Activated CD8-positive, alpha-beta memory T cell treated with anti-CD3 and anti-CD28 coated beads, Interleukin-2, amount 10 ng/mL, durations not matched to agents 7 days and 5 days (primary cell): ENCODE data around the gene RPTOR. TPM values are rescaled to one million over a fixed set of nuclear protein-coding genes. Genes with fewer than 3 reads are reported as not detected.

Experiments
- ATAC-seq: fragments of 150-1000 bp; cut with Tn5 transposase; one replicate; pipeline ENCODE4 v1.10.0; 2021; ENCODE audit warnings: moderate library complexity
- CTCF ChIA-PET: fragments of 350-600 bp; sonication (Branson Sonifier 250); formaldehyde crosslinking; loops from one replicate; lab custom pipeline; 2021; ENCODE audit warnings: antibody characterized with exemption; lab: Charles Lee
- DNase-seq: peaks from one replicate; pipeline ENCODE4 v3.0.0-alpha.2; 2020
- H3K27ac Mint-ChIP-seq: one replicate; pipeline ENCODE4 v1.8.0; 2021; ENCODE audit warnings: mild to moderate bottlenecking, mixed read lengths
- H3K27me3 Mint-ChIP-seq: one replicate; pipeline ENCODE4 v1.8.0; 2021; ENCODE audit warnings: mixed read lengths
- H3K36me3 Mint-ChIP-seq: one replicate; pipeline ENCODE4 v1.8.0; 2021; ENCODE audit warnings: mild to moderate bottlenecking, mixed read lengths
- H3K4me1 Mint-ChIP-seq: one replicate; pipeline ENCODE4 v1.8.0; 2021; ENCODE audit warnings: mixed read lengths
- H3K4me3 Mint-ChIP-seq: one replicate; pipeline ENCODE4 v1.8.0; 2021; ENCODE audit warnings: mild to moderate bottlenecking, moderate library complexity, mixed read lengths
- H3K9me3 Mint-ChIP-seq: one replicate; pipeline ENCODE4 v1.8.0; 2022; ENCODE audit warnings: low read depth, mixed read lengths
- total RNA-seq, 2 experiments: library from RNA; stranded (reverse); gene quantifications; one replicate each; pipeline ENCODE4 v1.2.3, GENCODE V29; 2021

Gene RPTOR, protein sequence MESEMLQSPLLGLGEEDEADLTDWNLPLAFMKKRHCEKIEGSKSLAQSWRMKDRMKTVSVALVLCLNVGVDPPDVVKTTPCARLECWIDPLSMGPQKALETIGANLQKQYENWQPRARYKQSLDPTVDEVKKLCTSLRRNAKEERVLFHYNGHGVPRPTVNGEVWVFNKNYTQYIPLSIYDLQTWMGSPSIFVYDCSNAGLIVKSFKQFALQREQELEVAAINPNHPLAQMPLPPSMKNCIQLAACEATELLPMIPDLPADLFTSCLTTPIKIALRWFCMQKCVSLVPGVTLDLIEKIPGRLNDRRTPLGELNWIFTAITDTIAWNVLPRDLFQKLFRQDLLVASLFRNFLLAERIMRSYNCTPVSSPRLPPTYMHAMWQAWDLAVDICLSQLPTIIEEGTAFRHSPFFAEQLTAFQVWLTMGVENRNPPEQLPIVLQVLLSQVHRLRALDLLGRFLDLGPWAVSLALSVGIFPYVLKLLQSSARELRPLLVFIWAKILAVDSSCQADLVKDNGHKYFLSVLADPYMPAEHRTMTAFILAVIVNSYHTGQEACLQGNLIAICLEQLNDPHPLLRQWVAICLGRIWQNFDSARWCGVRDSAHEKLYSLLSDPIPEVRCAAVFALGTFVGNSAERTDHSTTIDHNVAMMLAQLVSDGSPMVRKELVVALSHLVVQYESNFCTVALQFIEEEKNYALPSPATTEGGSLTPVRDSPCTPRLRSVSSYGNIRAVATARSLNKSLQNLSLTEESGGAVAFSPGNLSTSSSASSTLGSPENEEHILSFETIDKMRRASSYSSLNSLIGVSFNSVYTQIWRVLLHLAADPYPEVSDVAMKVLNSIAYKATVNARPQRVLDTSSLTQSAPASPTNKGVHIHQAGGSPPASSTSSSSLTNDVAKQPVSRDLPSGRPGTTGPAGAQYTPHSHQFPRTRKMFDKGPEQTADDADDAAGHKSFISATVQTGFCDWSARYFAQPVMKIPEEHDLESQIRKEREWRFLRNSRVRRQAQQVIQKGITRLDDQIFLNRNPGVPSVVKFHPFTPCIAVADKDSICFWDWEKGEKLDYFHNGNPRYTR (N-terminal part only)
- 10 to 100 TPM; 60.4 to 87.0 TPM for total RNA-seq

DNA sequence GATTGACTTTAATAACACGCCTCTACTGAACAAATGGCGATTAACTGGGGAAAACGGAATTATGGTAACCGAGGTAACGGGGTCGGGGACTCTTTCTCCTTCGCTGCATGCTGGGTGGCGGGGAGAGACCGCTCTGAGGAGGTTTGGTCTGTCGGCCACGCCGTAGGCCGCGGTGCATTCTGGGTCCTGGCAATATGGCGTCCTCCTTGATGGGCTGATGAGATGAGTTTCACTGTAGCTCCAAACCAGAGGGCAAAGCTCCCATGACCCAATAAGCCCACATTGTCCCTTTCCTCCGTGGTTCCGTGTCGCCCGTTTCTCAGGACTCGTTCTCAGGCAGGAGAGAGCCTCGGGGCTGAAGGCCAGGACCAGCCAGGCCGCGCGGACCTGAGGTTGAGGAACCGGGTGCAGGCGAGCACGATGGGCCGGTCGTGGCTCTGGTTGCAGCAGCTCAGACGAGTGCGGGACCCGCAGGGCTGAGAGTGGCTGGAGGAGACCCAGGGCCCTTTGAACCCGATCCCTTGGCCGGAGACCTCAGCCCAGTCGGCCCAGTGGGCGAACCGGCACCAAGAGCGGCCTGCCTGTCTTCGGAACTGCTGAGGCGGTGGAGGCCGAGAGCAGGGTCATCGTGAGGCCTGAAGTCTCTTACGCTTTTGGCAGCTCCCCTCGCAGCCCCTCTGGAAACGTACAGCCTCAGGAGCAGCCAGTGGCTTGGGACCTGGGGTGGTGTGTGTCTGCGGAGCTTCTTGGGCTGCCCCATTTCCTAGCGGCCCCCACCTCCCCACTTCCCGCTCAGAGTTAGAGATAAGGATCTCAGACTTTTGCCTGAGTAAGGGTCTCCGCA, at the start of gene RPTOR:
RPTOR (plus strand) TSS at position 184 of the 844 bp plus-strand sequence. CDS start 792 bp downstream, outside the sequence.
- DNase-seq (peak; percentile 94), ATAC-seq (peak; percentile 98)
- CTCF ChIA-PET = interaction anchor here (0.9 to 2.4 kb wide), 7 partner anchors 26 to 444 kb away, joined by 3 to 10 read pairs (median 5); no protein-coding TSS in a partner anchor
- no peaks in the 10 kb centered on the region for H3K9me3 Mint-ChIP-seq
- H3K36me3 Mint-ChIP-seq = peaks cover 5% of the 10 kb centered on the region
- peak within 1 kb of the TSS; percentile 96 for H3K27ac Mint-ChIP-seq
- H3K27me3 Mint-ChIP-seq = peaks cover 11% of the 10 kb centered on the region
- H3K4me1 Mint-ChIP-seq = peaks cover 32% of the 10 kb centered on the region
- peak within 1 kb of the TSS; percentile 98 for H3K4me3 Mint-ChIP-seq

DNA sequence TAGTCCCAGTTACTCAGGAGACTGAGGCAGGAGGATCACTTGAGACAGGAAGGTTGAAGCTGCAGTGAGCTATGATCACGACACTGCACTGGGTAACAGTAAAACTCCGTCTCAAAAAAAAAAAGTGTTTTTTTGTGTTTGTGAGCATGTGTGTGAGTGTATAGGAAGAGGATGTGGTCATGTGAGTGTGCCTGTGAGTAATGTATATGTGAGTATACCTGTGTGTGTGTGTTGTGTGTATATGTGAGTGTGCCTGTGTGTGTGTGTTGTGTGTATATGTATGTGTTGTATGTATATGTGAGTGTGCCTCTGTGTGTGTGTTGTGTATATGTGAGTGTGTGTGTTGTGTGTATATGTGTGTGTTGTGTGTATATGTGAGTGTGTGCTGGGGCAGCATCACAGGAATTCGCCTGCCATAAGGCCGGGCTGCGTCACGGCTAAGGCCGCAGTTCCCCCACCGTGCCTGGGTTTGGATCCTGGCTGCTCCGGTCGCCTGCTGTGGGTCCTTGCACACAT, 46.9 kb upstream of the RPTOR start:
- no peak for ATAC-seq
- H3K27me3 Mint-ChIP-seq = peaks cover 35% of the 10 kb centered on the region

DNA sequence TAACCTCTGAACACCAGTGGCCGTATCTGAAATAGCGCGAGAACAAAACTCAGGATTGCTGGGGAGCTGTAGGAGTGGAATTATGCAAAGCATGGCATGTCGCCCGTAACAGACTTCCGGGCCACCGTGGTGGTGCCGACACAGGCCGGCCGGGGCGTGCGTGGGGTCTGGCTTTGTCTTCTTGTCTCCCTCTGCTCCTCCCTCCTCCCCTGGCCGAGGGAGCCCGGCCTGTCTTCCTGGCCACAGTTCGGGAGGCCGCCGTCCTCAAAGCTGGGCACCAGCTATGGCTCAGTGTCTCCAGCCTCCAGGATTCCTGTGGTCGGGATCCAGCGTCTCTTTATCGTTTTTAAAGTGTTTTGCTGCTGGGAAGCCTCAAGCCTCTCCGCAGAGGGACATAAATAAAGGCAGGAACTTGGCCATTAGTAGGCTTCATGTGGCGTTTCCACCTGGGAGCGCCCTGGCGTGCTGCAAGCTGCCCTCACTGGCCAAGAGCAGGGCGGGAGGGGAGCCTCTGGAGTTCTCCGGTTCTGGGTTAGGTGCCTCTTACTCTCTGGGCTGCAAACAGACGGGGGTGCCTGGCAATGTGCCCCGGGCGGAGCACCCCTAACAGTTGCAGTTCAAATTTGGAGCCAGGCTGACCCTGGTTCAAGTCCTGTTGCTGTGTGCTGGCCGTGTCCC, 46.3 kb upstream of the RPTOR start:
- Mint-ChIP-seq H3K27ac (no peak overlapping the region), H3K4me3 (no peak overlapping the region), H3K36me3 (no peaks in the 10 kb centered on the region), H3K9me3 (no peaks in the 10 kb centered on the region), H3K4me1 (peaks cover 9% of the 10 kb centered on the region), H3K27me3 (peaks cover 30% of the 10 kb centered on the region)
- no peak for ATAC-seq
- DNase-seq = no peak
- CTCF ChIA-PET = interaction anchor here (2.3 kb wide), 1 partner anchor 77 kb away, joined by 6 read pairs; no protein-coding TSS in a partner anchor

More for the DNA sequence above, 46.9 kb upstream of the RPTOR start:
- DNase-seq = no peak
- H3K4me3 Mint-ChIP-seq = no peak overlapping the region
- no peaks in the 10 kb centered on the region for H3K36me3 Mint-ChIP-seq
- CTCF ChIA-PET = interaction anchor here (2.3 kb wide), 1 partner anchor 78 kb away, joined by 6 read pairs; no protein-coding TSS in a partner anchor
- H3K4me1 Mint-ChIP-seq = peaks cover 9% of the 10 kb centered on the region
- no peak overlapping the region for H3K27ac Mint-ChIP-seq
- no peaks in the 10 kb centered on the region for H3K9me3 Mint-ChIP-seq

DNA sequence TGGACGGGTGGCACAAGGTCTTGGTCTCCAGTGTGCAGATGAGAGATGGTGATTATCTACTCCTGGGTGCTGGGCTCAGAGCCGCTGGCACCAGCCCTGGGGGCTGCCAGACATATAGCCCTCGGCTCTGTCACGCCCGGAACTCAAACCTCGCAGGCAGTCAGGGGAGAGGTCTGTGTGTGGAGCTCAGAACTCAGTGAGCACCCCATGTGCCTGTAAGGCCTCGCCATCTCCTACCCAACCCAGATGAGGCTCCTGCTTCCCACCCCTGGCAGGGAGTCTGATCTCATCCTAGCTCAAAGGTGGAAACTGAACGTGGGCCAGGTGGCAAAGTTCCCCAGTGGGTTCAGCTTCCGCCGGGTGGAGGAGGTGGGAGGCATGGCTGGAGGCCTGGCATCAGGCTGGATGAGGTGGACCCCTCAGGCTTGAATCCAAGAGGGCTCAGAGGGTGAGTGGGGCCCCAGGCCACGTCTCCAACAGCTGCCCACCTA, 45.7 kb upstream of the RPTOR start:
- no peak for DNase-seq
- CTCF ChIA-PET = interaction anchor here (1.5 to 2.3 kb wide), 2 partner anchors 72 to 77 kb away, joined by 3 to 6 read pairs; no protein-coding TSS in a partner anchor
- H3K27me3 Mint-ChIP-seq = peaks cover 29% of the 10 kb centered on the region
- H3K4me3 Mint-ChIP-seq = no peak overlapping the region
- ATAC-seq = no peak
- H3K9me3 Mint-ChIP-seq = no peaks in the 10 kb centered on the region
- H3K4me1 Mint-ChIP-seq = peaks cover 9% of the 10 kb centered on the region
- H3K27ac Mint-ChIP-seq = no peak overlapping the region
- no peaks in the 10 kb centered on the region for H3K36me3 Mint-ChIP-seq

DNA sequence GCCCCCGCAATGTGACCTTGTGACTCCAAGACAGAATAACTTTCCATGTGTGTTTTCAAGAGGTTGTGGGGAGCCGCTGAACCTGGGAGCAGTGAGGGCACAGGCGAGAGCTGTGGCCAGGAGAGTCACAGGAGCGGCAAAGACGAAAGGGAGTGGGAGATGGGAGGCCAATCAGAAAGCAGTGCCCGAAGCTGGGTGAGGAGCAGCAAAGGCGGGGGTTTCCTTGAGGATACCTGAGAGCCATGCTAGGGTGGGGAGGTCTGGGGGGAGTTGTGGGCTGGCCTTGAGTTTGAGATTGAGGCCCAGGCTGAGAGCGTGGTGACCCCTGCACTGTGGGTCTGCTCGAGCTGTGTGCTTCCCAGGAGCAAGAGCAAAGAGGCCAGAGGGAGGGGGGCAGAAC, 45.1 kb upstream of the RPTOR start:
- Mint-ChIP-seq H3K36me3 (no peaks in the 10 kb centered on the region), H3K27me3 (peaks cover 27% of the 10 kb centered on the region), H3K4me1 (peaks cover 9% of the 10 kb centered on the region), H3K27ac (no peak overlapping the region), H3K4me3 (no peak overlapping the region), H3K9me3 (no peaks in the 10 kb centered on the region)
- CTCF ChIA-PET = interaction anchor here (1.5 to 2.3 kb wide), 2 partner anchors 72 to 76 kb away, joined by 3 to 6 read pairs; no protein-coding TSS in a partner anchor
- ATAC-seq = no peak
- no peak for DNase-seq

DNA sequence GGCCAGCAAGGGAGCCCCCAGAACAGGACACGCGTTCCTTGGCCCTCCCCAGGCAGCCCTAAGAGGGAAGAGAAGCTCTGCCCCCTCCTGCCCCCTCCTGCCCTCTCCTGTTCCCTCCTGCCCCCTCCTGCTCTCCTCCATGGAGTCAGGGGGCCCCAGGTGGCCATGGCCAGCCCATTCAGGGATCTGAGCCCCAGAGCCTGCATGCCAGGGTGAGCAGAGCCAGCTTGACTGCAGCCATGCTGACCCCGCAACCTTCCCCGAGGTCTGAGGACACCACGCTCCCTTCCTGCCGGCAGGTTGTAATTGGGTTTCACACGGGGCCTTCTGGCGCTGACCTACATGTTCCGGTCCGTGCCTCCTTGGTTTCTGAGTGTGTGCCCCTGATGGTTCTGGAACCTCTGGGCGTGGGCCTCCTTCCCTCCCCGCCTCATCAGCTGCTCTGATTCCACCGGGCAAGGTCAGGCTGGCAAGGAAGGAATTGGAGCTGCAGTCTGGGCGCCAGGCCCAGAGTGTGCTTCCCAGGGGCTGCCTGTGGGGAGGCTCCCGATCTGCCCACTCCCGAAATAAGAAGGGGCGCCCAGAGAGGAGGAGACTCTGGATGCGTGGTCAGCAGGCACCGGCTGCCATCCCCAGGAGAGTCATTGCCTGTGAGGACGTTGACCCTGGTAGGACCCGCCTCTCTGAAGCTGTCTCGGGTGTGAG, 44.5 kb upstream of the RPTOR start:
- Mint-ChIP-seq H3K27me3 (peaks cover 28% of the 10 kb centered on the region), H3K4me3 (no peak overlapping the region), H3K36me3 (no peaks in the 10 kb centered on the region), H3K27ac (no peak overlapping the region), H3K9me3 (no peaks in the 10 kb centered on the region), H3K4me1 (peaks cover 9% of the 10 kb centered on the region)
- no peak for DNase-seq
- no peak for ATAC-seq
- CTCF ChIA-PET = interaction anchor here (1.5 kb wide), 1 partner anchor 73 kb away, joined by 3 read pairs; no protein-coding TSS in a partner anchor

DNA sequence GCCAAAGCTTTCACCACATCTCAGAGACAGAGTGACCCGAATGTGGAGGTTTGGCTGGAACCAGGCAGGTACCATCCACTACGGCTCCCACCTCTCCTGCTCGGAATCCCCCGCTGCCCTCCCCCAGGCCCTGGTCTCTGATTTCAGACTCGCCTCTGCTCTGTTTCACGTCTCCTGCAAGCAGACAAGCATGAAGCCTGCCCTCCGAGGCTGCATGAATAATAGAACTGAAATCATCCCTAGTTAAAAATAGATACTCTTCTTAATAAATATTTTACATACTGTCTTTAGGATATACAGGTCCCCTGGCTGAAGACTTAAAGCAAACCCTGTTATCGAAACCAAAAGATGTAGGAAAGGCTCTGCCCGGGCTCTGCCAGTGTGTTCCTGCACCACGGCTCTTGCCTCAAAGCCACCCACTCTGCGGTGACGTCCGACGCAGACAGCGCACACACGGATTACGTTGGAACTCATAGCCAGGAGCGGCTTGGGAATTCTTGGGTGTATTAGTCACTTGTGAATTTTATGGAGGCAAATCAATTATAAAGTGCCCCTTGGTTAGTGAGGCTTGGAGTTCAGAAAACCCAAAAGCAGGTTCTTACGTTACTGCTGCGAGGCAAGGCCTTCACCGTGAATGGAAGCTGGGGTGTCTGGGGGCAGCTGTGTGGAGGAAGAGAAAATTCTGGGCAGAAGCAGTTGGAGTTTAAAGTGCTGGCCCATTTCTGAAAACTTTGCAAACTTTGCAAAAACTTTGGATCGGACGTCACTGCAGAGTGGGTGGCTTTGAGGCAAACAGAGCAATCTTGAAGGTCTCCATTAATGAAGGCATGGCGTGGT, 42.7 kb upstream of the RPTOR start:
- no peaks in the 10 kb centered on the region for H3K9me3 Mint-ChIP-seq
- peaks cover 9% of the 10 kb centered on the region for H3K4me1 Mint-ChIP-seq
- ATAC-seq (no peak), DNase-seq (no peak)
- no peak overlapping the region for H3K4me3 Mint-ChIP-seq
- H3K36me3 Mint-ChIP-seq = no peaks in the 10 kb centered on the region
- H3K27ac Mint-ChIP-seq = no peak overlapping the region
- CTCF ChIA-PET = no interaction called here
- peaks cover 22% of the 10 kb centered on the region for H3K27me3 Mint-ChIP-seq

DNA sequence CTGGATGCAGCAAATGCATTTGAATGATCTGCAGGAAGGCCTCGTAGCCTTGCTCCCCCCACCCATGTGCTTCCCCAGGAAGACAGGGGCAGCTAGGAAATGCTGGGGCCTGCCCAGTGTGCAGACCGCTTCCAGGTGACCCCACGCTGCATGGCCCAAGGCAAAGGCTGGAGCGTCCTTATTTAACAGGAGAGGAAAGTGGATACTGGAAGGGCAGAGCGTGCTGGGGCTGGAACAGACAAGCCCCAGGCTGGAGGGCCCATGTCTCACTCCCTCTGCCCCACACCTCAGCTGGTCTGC, 42.1 kb upstream of the RPTOR start:
- H3K4me1 Mint-ChIP-seq = peaks cover 4% of the 10 kb centered on the region
- no peak overlapping the region for H3K4me3 Mint-ChIP-seq
- no peak overlapping the region for H3K27ac Mint-ChIP-seq
- no peaks in the 10 kb centered on the region for H3K9me3 Mint-ChIP-seq
- DNase-seq (no peak), ATAC-seq (no peak)
- no peaks in the 10 kb centered on the region for H3K36me3 Mint-ChIP-seq
- peaks cover 23% of the 10 kb centered on the region for H3K27me3 Mint-ChIP-seq
- CTCF ChIA-PET = no interaction called here

DNA sequence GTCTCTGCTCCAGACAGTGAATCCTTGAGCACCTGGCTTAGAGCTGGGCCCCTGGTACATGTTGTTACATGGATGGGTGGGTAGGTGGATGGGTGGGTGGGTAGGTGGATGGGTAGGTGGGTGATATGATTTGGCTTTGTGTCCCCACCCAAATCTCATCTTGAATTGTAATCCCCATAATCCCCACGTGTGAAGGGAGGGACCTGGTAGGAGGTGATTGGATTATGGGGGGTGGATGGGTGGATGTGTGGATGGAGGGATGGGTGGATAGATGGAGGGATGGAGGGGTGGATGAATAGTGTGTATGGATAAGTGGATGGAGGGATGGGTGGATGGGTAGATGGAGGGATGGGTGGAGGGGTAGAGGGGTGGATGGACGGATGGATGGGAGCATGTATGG, 41.6 kb upstream of the RPTOR start:
- H3K27ac Mint-ChIP-seq = no peak overlapping the region
- ATAC-seq = no peak
- no peaks in the 10 kb centered on the region for H3K4me1 Mint-ChIP-seq
- H3K36me3 Mint-ChIP-seq = no peaks in the 10 kb centered on the region
- no peak overlapping the region for H3K4me3 Mint-ChIP-seq
- CTCF ChIA-PET = no interaction called here
- DNase-seq = no peak
- H3K9me3 Mint-ChIP-seq = no peaks in the 10 kb centered on the region
- H3K27me3 Mint-ChIP-seq = peaks cover 20% of the 10 kb centered on the region

DNA sequence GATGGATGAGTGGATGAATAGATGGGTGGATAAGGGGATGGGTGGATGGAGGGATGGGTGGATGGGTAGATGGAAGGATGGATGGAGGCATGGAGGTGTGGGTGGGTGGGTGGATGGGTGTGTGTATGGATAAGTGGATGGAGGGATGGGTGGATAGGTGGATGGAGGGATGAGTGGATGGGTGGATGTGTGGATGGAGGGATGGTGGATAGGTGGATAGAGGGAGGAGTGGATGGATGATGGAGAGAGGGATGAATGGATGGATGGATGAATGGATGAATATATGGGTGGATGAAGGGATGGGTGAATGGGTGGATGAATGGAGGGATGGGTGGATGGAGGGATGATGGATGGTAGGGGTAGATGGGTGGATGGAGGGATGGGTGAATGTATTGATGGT, 40.7 kb upstream of the RPTOR start:
- Mint-ChIP-seq H3K4me1 (no peaks in the 10 kb centered on the region), H3K4me3 (no peak overlapping the region), H3K27ac (no peak overlapping the region), H3K27me3 (peaks cover 20% of the 10 kb centered on the region), H3K9me3 (no peaks in the 10 kb centered on the region), H3K36me3 (no peaks in the 10 kb centered on the region)
- CTCF ChIA-PET = no interaction called here
- ATAC-seq (no peak), DNase-seq (no peak)
